ENCODE measurements around the gene CDC42EP4. TPM values are rescaled to one million over a fixed set of nuclear protein-coding genes. Genes with fewer than 3 reads are reported as not detected.

CDC42EP4 gene
- total and polyA plus RNA-seq, 10 of the 15 experiments (the other 5 are each of a cell fraction or from before 2014, with no cell fraction given) = 0.05 to 7.1 (median 2.7) TPM

- ATAC-seq = no peak
- no peak overlapping the region for H3K27ac ChIP-seq (ENCODE audit: control insufficient read depth, insufficient read depth)
- no peaks in the 10 kb centered on the region for H3K27me3 ChIP-seq (replicated peaks in 1 of 2; ENCODE audit: control insufficient read depth in 2 of 2, insufficient read depth in 2 of 2, low read length in 1 of 2)
- FAIRE-seq = no peak
- no peak overlapping the region for H2AFZ ChIP-seq (ENCODE audit: control insufficient read depth, low read depth, low read length)
- ChIA-PET SMC1A (ENCODE audit: uncharacterized antibody, unreplicated experiment) (interaction anchor here (0.7 to 1.6 kb wide), 2 partner anchors 33 to 50 kb away, joined by 3 to 4 read pairs; no protein-coding TSS in a partner anchor), RAD21 (ENCODE audit: unreplicated experiment) (interaction anchor here (1.0 kb wide), 1 partner anchor 39 kb away, joined by 4 read pairs; no protein-coding TSS in a partner anchor), POLR2A (interaction anchor here (1.2 kb wide), 1 partner anchor 20 kb away, joined by 4 read pairs; no protein-coding TSS in a partner anchor), CTCF (no interaction called here)
- H4K20me1 ChIP-seq (ENCODE audit: control insufficient read depth, insufficient read depth) = no peaks in the 10 kb centered on the region
- H3K4me3 ChIP-seq = no peak overlapping the region
- in situ Hi-C loops (cut with MboI) = loop anchor here (5.0 to 10.0 kb wide), 2 partner anchors 49 to 917 kb away; no protein-coding TSS in a partner anchor
- WGBS (ENCODE audit: insufficient coverage, insufficient replicate concordance, low lambda C conversion rate, missing lambda C conversion rate) = 74% methylated on average over 7 of the region's 7 CpGs
- intact Hi-C loops (cut with micrococcal nuclease; ENCODE audit: unreplicated experiment) = no loop called here
- H3K4me1 ChIP-seq (ENCODE audit: control insufficient read depth, insufficient read depth, low read length) = peaks cover 7% of the 10 kb centered on the region
- H3K9me3 ChIP-seq (replicated peaks; ENCODE audit: control insufficient read depth, insufficient read depth, low read length) = no peaks in the 10 kb centered on the region
- H3K36me3 ChIP-seq (ENCODE audit: control insufficient read depth in 2 of 2, insufficient read depth in 2 of 2, low read length in 1 of 2) = no peaks in the 10 kb centered on the region
- DNase-seq (ENCODE audit: low read depth, low spot score) = no peak
- H3K9ac ChIP-seq (ENCODE audit: control insufficient read depth, insufficient read depth, low read length) = no peak overlapping the region
- no peak overlapping the region for H3K4me2 ChIP-seq (ENCODE audit: control insufficient read depth, insufficient read depth)
- TF ChIP-seq PAX5 (IDR thresholded peaks at IDR 0.05; ENCODE audit: borderline replicate concordance, low read depth, low read length) = no peak
- no peak for TF ChIP-seq SUPT20H (IDR thresholded peaks at IDR 0.05; ENCODE audit: borderline replicate concordance, control insufficient read depth, low read depth, low read length)
- no peak for TF ChIP-seq FOS (IDR thresholded peaks at IDR 0.05; ENCODE audit: borderline replicate concordance, extremely low read depth, insufficient read length)
- no TSS peak for BruUV-seq (replicated peaks)
- no peaks in the 10 kb centered on the region for H3K79me2 ChIP-seq (ENCODE audit: control insufficient read depth, insufficient read depth, low read length)
Observed at GRCh38 chr17:73278049-73278464, 33.7 kb downstream of the CDC42EP4 start.

- SMC1A ChIA-PET (ENCODE audit: uncharacterized antibody, unreplicated experiment) = no interaction called here
- FAIRE-seq = no peak
- no peaks in the 10 kb centered on the region for H4K20me1 ChIP-seq (ENCODE audit: control insufficient read depth, insufficient read depth)
- intact Hi-C loops (cut with micrococcal nuclease; ENCODE audit: unreplicated experiment) = no loop called here
- 92% methylated on average over 4 of the region's 4 CpGs for WGBS (ENCODE audit: insufficient coverage, insufficient replicate concordance, low lambda C conversion rate, missing lambda C conversion rate)
- no peak overlapping the region for H3K9ac ChIP-seq (ENCODE audit: control insufficient read depth, insufficient read depth, low read length)
- no peak for TF ChIP-seq MXI1 (IDR thresholded peaks at IDR 0.05; ENCODE audit: low read depth, low read length)
- TF ChIP-seq SKIL (IDR thresholded peaks at IDR 0.05; ENCODE audit: low read depth, poor library complexity, severe bottlenecking) = no peak
- TF ChIP-seq YBX1 (IDR thresholded peaks at IDR 0.05) = no peak
- no peak overlapping the region for H2AFZ ChIP-seq (ENCODE audit: control insufficient read depth, low read depth, low read length)
- peaks cover 14% of the 10 kb centered on the region for H3K4me1 ChIP-seq (ENCODE audit: control insufficient read depth, insufficient read depth, low read length)
- CTCF ChIA-PET = no interaction called here
- in situ Hi-C loops (cut with MboI) = loop anchor here (5.0 to 10.0 kb wide), 2 partner anchors 33 to 920 kb away; no protein-coding TSS in a partner anchor
- H3K79me2 ChIP-seq (ENCODE audit: control insufficient read depth, insufficient read depth, low read length) = no peaks in the 10 kb centered on the region
- no peak overlapping the region for H3K27ac ChIP-seq (ENCODE audit: control insufficient read depth, insufficient read depth)
- POLR2A ChIA-PET = no interaction called here
- DNase-seq (ENCODE audit: low read depth, low spot score) = no peak
- ATAC-seq = no peak
- BruUV-seq (replicated peaks) = no TSS peak
- RAD21 ChIA-PET (ENCODE audit: unreplicated experiment) = interaction anchor here (0.6 kb wide), 1 partner anchor 42 kb away, joined by 3 read pairs; no protein-coding TSS in a partner anchor
- no peak overlapping the region for H3K4me3 ChIP-seq
- no peaks in the 10 kb centered on the region for H3K9me3 ChIP-seq (replicated peaks; ENCODE audit: control insufficient read depth, insufficient read depth, low read length)
- H3K4me2 ChIP-seq (ENCODE audit: control insufficient read depth, insufficient read depth) = no peak overlapping the region
- no peaks in the 10 kb centered on the region for H3K36me3 ChIP-seq (ENCODE audit: control insufficient read depth in 2 of 2, insufficient read depth in 2 of 2, low read length in 1 of 2)
- no peaks in the 10 kb centered on the region for H3K27me3 ChIP-seq (replicated peaks in 1 of 2; ENCODE audit: control insufficient read depth in 2 of 2, insufficient read depth in 2 of 2, low read length in 1 of 2)
Observed at GRCh38 chr17:73274490-73274889, 37.3 kb downstream of the CDC42EP4 start.

Data from GM12878 (cell line).